DOHH2 (cell line): Measurements from ENCODE around the gene KCNA5.

Source experiments
- H3F3A ChIP-seq: fragments of 200-600 bp; sonication (generic), shearing (Covaris generic); 2 replicates; pipeline ENCODE4 v1.6.0; 2016; ENCODE audit warnings: antibody characterized with exemption, mild to moderate bottlenecking; ENCODE audit not compliant: control insufficient read depth, insufficient read depth
- H3K27ac ChIP-seq: fragments of 200-600 bp; sonication (generic); 2 replicates; pipeline ENCODE4 v1.5.1; 2014; ENCODE audit warnings: low read depth, mild to moderate bottlenecking, low read length, moderate library complexity
- H3K27me3 ChIP-seq: fragments of 200-600 bp; sonication (generic); 2 replicates; pipeline ENCODE4 v1.6.1; 2014; ENCODE audit warnings: mild to moderate bottlenecking, low read length, mixed read lengths; ENCODE audit not compliant: control insufficient read depth
- H3K36me3 ChIP-seq: fragments of 200-600 bp; sonication (generic); 2 replicates; pipeline ENCODE4 v1.6.1; 2014; ENCODE audit warnings: mild to moderate bottlenecking, low read length, moderate library complexity, mixed read lengths; ENCODE audit not compliant: control insufficient read depth
- H3K4me1 ChIP-seq: fragments of 200-600 bp; sonication (generic); 2 replicates; pipeline ENCODE4 v1.6.1; 2014; ENCODE audit warnings: mild to moderate bottlenecking, low read length, mixed read lengths; ENCODE audit not compliant: control insufficient read depth
- H3K4me2 ChIP-seq: fragments of 200-600 bp; sonication (generic); 2 replicates; pipeline ENCODE4 v1.6.0; 2014; ENCODE audit warnings: mild to moderate bottlenecking, low read length, moderate library complexity
- H3K4me3 ChIP-seq: fragments of 200-600 bp; sonication (generic); 2 replicates; pipeline ENCODE4 v1.5.1; 2014; ENCODE audit warnings: mild to moderate bottlenecking, low read length, mixed read lengths
- H3K79me2 ChIP-seq: fragments of 200-600 bp; sonication (generic); 2 replicates; pipeline ENCODE4 v1.6.1; 2014; ENCODE audit warnings: mild to moderate bottlenecking, low read length, mixed read lengths; ENCODE audit not compliant: control insufficient read depth
- H3K9me2 ChIP-seq: fragments of 200-600 bp; sonication (generic); replicated peaks from 2 replicates; pipeline ENCODE4 v1.6.1; 2014; ENCODE audit warnings: mild to moderate bottlenecking, low read length, mixed read lengths; ENCODE audit not compliant: control insufficient read depth
- H3K9me3 ChIP-seq: fragments of 200-600 bp; sonication (generic); 2 replicates; pipeline ENCODE4 v1.6.1; 2014; ENCODE audit warnings: antibody characterized with exemption, low read length, mixed read lengths; ENCODE audit not compliant: control insufficient read depth, insufficient read depth
- H4K20me1 ChIP-seq: fragments of 200-600 bp; sonication (generic); 2 replicates; pipeline ENCODE4 v1.6.0; 2014; ENCODE audit warnings: low read depth, mild to moderate bottlenecking, antibody characterized with exemption, low read length, moderate library complexity; ENCODE audit not compliant: control insufficient read depth, insufficient read depth
- EZH2phosphoT487 ChIP-seq: fragments of 200-600 bp; sonication (generic); IDR thresholded peaks from 2 replicates; pipeline ENCODE4 v1.6.1; 2017; ENCODE audit warnings: borderline replicate concordance, mild to moderate bottlenecking, antibody characterized with exemption, low read length, moderate library complexity, mixed read lengths
- TF ChIP-seq, protein P1 (sequence below): fragments of 200-600 bp; sonication (generic); IDR thresholded peaks from one replicate; pipeline ENCODE4 v1.5.1; 2014; ENCODE audit warnings: antibody characterized with exemption, mild to moderate bottlenecking, low read depth, low read length; ENCODE audit not compliant: poor library complexity, severe bottlenecking

KCNA5 gene

DNA sequence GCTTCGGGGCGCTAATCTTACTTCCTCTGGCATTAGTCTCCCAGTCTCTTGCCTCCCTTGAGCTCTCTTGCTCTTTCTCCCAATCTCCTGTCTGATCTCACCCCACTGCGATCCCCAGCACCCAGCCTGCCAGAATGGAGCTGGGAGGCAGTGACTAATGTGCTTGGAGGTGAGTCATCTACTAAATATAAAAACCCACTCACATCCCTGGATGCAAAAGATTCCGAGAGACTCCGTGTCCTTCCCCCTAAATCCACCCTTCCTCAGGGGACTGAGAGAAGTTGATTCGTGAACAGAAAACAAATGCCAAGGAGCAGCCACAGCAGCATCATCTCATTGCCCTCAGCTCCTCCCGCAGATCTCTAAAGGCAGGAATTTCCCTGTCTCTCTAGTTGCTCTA, 45.7 kb upstream of the KCNA5 start:
- Histone ChIP-seq H3K9me3 (no peaks in the 10 kb centered on the region), H3K36me3 (no peaks in the 10 kb centered on the region), H3F3A (no peaks in the 10 kb centered on the region), H3K27ac (no peak overlapping the region), H3K4me2 (no peak overlapping the region), H4K20me1 (no peaks in the 10 kb centered on the region), H3K27me3 (peaks cover 13% of the 10 kb centered on the region; the same call in 1 of the 2 replicates), H3K9me2 (no peaks in the 10 kb centered on the region), H3K4me3 (no peak overlapping the region), H3K79me2 (no peaks in the 10 kb centered on the region), H3K4me1 (no peaks in the 10 kb centered on the region)
- TF ChIP-seq EZH2phosphoT487, result no peak
- TF ChIP-seq, protein P1, sequence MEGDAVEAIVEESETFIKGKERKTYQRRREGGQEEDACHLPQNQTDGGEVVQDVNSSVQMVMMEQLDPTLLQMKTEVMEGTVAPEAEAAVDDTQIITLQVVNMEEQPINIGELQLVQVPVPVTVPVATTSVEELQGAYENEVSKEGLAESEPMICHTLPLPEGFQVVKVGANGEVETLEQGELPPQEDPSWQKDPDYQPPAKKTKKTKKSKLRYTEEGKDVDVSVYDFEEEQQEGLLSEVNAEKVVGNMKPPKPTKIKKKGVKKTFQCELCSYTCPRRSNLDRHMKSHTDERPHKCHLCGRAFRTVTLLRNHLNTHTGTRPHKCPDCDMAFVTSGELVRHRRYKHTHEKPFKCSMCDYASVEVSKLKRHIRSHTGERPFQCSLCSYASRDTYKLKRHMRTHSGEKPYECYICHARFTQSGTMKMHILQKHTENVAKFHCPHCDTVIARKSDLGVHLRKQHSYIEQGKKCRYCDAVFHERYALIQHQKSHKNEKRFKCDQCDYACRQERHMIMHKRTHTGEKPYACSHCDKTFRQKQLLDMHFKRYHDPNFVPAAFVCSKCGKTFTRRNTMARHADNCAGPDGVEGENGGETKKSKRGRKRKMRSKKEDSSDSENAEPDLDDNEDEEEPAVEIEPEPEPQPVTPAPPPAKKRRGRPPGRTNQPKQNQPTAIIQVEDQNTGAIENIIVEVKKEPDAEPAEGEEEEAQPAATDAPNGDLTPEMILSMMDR, result no peak

DNA sequence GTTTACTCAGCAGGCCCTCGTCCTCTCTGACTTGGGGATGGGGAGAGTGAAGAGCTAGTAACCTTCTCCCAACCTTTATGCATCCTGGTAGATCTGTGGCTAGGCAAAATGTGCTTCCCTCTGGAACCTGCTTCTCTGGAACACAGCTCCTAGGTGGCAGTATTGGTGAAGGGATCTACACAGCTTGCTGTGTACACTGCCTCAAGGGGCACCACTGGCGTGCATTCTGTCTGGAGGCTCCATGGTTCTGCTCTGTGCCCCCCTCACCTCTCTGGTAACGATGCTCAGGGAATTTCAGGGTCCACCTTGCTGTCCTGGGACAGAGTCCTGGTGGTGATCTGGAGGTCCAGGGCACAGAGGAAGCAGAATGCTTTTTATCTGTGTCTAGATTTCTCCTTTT, 43.5 kb upstream of the KCNA5 start:
- TF ChIP-seq, protein P1, result no peak
- no peak for TF ChIP-seq EZH2phosphoT487
- Histone ChIP-seq H4K20me1 (no peaks in the 10 kb centered on the region), H3K27ac (no peak overlapping the region), H3F3A (no peaks in the 10 kb centered on the region), H3K4me3 (no peak overlapping the region), H3K36me3 (no peaks in the 10 kb centered on the region), H3K27me3 (peaks cover 13% of the 10 kb centered on the region; the same call in 1 of the 2 replicates), H3K4me2 (no peak overlapping the region), H3K9me3 (no peaks in the 10 kb centered on the region), H3K4me1 (no peaks in the 10 kb centered on the region), H3K9me2 (no peaks in the 10 kb centered on the region), H3K79me2 (no peaks in the 10 kb centered on the region)

DNA sequence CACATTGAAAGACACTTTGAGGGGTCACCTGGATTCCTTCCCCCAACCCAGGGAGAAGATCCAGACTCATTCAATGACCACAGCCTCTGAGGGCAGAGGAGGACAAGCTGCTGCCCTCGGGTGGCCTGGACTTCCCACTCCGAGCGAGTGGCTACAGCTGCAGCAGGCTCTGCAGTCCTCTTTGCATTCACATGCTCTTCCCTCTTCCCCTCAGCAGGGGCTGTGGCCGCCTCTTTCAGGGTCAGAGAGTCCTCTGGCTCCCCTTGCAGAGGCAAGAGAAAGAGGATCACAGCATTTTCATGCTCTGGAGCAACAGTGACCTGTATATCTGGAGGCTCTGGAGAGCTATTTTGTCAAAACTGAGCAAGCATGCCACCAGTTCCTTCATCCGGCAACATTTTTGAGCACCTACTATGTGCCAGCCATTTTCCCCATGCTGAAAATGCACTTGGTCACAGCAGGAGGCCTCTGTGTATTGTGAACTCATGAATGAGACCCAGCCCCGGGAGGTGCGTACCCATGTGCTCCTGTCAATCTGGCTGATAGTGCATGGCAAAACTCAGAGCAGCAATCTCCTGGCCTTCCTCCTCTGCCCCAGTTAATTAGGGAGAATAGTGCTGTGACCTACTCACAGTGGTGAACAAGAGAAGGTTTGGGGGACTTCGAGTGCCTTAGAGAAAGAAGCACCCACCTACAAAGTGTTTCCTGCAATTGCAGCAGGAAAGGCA, 42.9 kb upstream of the KCNA5 start:
- Histone ChIP-seq H3F3A (no peaks in the 10 kb centered on the region), H4K20me1 (no peaks in the 10 kb centered on the region), H3K79me2 (no peaks in the 10 kb centered on the region), H3K4me1 (no peaks in the 10 kb centered on the region), H3K4me3 (no peak overlapping the region), H3K4me2 (no peak overlapping the region), H3K9me3 (no peaks in the 10 kb centered on the region), H3K36me3 (no peaks in the 10 kb centered on the region), H3K9me2 (no peaks in the 10 kb centered on the region), H3K27me3 (peaks cover 13% of the 10 kb centered on the region; the same call in 1 of the 2 replicates), H3K27ac (no peak overlapping the region)
- no peak for TF ChIP-seq EZH2phosphoT487
- TF ChIP-seq, protein P1, result no peak
